CD4-positive, alpha-beta T cell treated with Interleukin-12 subunit alpha and Interleukin-12 subunit beta, for 1 hour (primary cell): ENCODE results near the gene ZNF230.

Experiments used
- DNase-seq: peaks from one replicate; pipeline ENCODE4 v3.0.0-alpha.2; 2020

ZNF230 gene

GRCh38 chr19:44050740-44051649 is 48.2 kb downstream of the ZNF230 start:
- peak; percentile 20 for DNase-seq

- DNase-seq, result peak; percentile 71
Measured at GRCh38 chr19:44051650-44052402, 49.1 kb downstream of the ZNF230 start, which contains the start of gene ZNF223. Gene ZNF223 (plus strand): TSS chr19:44052036. CDS start chr19:44055177, 3,141 bp downstream.

- no peak for DNase-seq
Measured at GRCh38 chr19:44055870-44056269, 53.1 kb downstream of the ZNF230 start.

DNA sequence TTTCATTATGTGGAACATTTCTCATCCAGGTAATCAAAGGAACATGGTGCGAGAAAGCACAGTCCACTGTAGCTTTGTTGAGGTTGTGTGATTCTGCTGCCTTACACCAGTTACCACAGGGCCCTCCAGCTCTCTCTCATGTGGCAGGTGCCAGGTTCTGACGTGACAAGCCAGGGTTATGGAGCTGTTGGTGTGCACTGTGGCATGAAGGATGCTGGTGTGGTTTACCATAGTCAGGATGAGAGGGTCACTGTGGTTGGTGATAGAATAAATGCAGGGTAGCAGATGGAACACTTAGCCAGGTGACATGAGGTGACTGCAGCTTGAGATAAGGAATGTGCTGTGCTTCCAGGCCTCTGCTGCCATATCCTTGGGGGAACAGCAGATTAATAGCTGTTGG is 56.5 kb downstream of the ZNF230 start:
- DNase-seq, result no peak

GRCh38 chr19:44061038-44061437 is 58.3 kb downstream of the ZNF230 start:
- no peak for DNase-seq
